IPS-20b (cell line): ENCODE measurements around the gene ZNF106.

Experiments used
- H3K27ac ChIP-seq: one replicate; pipeline ENCODE4 v1.5.1; 2013; ENCODE audit warnings: low read length
- H3K27me3 ChIP-seq: 2 replicates; pipeline ENCODE4 v1.6.1; 2013; ENCODE audit warnings: mild to moderate bottlenecking, low read length, inconsistent platforms; ENCODE audit not compliant: insufficient read depth
- H3K36me3 ChIP-seq: 2 replicates; pipeline ENCODE4 v1.6.1; 2013; ENCODE audit warnings: low read depth, mild to moderate bottlenecking, inconsistent platforms, low read length, moderate library complexity; ENCODE audit not compliant: insufficient read depth
- H3K4me1 ChIP-seq: 2 replicates; pipeline ENCODE4 v1.6.1; 2013; ENCODE audit warnings: mild to moderate bottlenecking, control low read depth, inconsistent platforms, low read length, moderate library complexity; ENCODE audit not compliant: insufficient read depth
- H3K4me3 ChIP-seq: 2 replicates; pipeline ENCODE4 v1.5.1; 2013; ENCODE audit warnings: mild to moderate bottlenecking, low read length, inconsistent platforms
- H3K9ac ChIP-seq: 2 replicates; pipeline ENCODE4 v1.6.1; 2013; ENCODE audit warnings: low read depth, mild to moderate bottlenecking, inconsistent platforms, low read length, moderate library complexity
- H3K9me3 ChIP-seq: 2 replicates; pipeline ENCODE4 v1.6.1; 2013; ENCODE audit warnings: mild to moderate bottlenecking, low read depth, low read length, inconsistent platforms; ENCODE audit not compliant: insufficient read depth

ZNF106 gene

DNA sequence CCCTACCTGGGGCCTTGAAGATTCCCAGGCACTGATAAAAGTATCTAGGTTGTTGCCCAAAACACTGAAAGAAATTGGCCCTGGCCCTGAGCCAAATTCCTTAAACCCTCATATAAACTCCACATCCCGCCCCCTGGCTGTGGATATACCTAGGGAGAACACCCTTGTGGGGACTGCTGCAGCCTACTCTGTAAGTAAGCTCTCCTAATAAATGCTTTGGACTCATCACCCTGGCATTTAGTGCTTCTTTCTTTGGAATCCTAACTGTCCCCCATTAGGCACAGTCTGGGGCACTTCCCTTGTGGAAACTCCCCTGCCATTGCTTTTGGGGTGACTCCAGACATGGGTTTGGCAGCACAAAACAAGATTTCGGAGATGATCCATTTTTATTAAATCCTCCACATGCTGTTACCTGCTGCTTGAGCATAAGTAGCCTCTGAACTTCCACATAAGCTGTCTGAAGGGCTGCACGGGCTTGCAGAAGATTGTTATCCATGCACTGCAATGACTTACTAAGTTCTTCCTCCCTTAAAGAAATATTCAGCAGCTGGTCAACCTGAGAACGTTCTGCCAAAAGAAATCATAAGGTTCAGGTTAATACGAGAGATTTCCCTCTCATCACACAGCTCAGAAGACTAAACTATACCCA lies 46.4 kb downstream of the ZNF106 start:
- H3K9me3 ChIP-seq: no peaks in the 10 kb centered on the region
- no peak overlapping the region for H3K27ac ChIP-seq
- peaks cover 65% of the 10 kb centered on the region for H3K36me3 ChIP-seq
- H3K27me3 ChIP-seq: no peaks in the 10 kb centered on the region
- no peak overlapping the region for H3K9ac ChIP-seq
- H3K4me1 ChIP-seq: no peaks in the 10 kb centered on the region
- no peak overlapping the region for H3K4me3 ChIP-seq

DNA sequence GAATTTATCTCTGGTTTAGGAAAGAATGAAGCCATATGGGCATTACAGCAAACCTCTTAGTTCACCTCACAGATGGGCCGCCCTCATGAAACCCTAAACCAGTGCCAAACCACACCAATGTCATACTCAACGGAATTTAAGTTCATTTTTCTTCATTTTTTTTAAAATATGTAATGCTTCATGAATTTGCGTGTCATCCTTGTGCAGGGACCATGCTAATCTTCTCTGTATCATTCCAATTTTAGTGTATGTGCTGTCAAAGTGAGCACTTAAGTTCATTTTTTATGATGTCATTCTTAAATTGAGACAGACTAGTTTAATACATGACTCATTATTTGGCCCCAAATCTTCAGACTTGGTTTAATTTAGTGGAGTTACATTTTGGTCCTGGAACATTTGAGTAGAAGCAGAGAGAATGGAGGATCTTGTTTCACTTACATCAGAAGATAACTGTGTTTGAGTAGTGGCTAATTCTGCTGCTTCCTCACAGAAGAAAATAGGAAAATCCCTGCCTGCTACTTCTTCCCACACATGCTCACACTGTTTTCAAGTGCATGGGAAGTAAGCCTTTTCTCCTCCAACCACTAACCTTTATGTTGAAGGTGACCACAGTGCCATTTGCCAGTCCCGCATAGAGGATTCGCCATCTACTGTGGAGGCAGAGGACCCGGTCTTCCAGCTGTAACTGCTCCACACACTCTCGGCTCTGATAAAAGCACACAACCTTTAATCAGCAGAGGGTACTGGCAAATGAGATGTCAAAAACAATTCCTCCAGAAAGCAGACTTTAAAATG lies 63.3 kb downstream of the ZNF106 start:
- Histone ChIP-seq H3K4me3 (no peak overlapping the region), H3K4me1 (no peaks in the 10 kb centered on the region), H3K27me3 (no peaks in the 10 kb centered on the region), H3K9me3 (no peaks in the 10 kb centered on the region), H3K36me3 (peaks cover 92% of the 10 kb centered on the region), H3K27ac (no peak overlapping the region), H3K9ac (no peak overlapping the region)

DNA sequence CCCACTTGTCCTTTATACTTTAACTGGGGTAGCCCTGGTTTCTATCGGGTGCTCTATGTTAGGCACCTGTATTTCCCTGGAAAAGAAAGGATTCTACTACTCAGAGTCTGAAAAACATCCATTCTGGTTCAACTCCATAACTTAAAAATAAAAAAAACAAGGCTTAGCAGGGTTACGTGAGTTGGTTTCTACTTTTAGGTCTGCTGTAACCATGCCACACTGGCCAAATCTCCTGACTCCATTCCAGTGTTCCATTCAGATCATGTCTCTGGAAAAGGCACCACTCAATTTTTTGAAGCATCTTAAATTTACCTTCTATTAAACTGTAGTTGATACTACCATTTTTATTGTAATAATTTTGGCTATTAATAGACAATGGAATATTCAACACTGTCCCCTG lies 69.6 kb downstream of the ZNF106 start:
- no peak overlapping the region for H3K9ac ChIP-seq
- no peak overlapping the region for H3K27ac ChIP-seq
- H3K4me1 ChIP-seq: no peaks in the 10 kb centered on the region
- no peaks in the 10 kb centered on the region for H3K27me3 ChIP-seq
- H3K4me3 ChIP-seq: no peak overlapping the region
- H3K9me3 ChIP-seq: no peaks in the 10 kb centered on the region
- peaks cover 79% of the 10 kb centered on the region for H3K36me3 ChIP-seq

DNA sequence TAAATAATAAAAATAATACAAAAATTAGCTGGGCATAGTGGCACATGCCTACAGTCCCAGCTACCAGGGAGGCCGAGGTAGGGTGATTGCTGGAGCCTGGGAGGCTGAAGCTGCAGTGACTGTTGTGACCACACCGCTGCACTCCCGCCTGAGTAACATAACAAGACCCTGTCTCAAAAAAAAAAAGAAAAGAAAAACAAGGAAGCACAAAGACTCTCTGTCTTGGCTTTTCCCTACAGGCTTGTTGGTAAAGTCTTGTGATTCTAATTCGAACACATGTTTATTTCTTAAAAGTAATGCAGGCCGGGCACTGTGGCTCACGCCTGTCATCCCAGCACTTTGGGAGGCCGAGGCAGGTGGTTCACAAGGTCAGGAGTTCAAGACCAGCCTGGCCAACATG lies 71.6 kb downstream of the ZNF106 start:
- no peak overlapping the region for H3K4me3 ChIP-seq
- peaks cover 79% of the 10 kb centered on the region for H3K36me3 ChIP-seq

DNA sequence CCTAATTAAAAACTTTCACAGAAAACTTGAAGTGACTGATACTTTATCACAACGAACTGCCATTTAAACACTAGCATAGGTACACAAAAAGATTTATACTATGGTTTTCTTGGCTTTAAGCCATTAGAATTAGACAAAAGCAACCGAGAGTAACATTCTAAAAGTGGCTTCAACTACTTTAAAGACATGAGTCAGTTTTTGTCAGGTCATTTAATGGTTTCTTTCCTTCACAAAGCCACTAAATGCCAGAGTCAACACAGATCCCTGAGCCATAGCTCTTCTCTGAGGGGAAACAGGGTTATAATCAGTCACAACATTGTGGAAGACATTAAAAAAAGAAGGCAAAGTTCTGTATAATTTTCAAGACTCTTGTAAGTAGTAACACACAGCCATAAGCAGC lies 77.0 kb downstream of the ZNF106 start:
- Histone ChIP-seq H3K4me1 (no peaks in the 10 kb centered on the region), H3K27me3 (no peaks in the 10 kb centered on the region), H3K36me3 (peaks cover 47% of the 10 kb centered on the region), H3K4me3 (no peak overlapping the region), H3K27ac (no peak overlapping the region), H3K9me3 (no peaks in the 10 kb centered on the region), H3K9ac (no peak overlapping the region)

More for the DNA sequence above, 71.6 kb downstream of the ZNF106 start:
- Histone ChIP-seq H3K27me3 (no peaks in the 10 kb centered on the region), H3K4me1 (no peaks in the 10 kb centered on the region), H3K27ac (no peak overlapping the region), H3K9ac (no peak overlapping the region), H3K9me3 (no peaks in the 10 kb centered on the region)

DNA sequence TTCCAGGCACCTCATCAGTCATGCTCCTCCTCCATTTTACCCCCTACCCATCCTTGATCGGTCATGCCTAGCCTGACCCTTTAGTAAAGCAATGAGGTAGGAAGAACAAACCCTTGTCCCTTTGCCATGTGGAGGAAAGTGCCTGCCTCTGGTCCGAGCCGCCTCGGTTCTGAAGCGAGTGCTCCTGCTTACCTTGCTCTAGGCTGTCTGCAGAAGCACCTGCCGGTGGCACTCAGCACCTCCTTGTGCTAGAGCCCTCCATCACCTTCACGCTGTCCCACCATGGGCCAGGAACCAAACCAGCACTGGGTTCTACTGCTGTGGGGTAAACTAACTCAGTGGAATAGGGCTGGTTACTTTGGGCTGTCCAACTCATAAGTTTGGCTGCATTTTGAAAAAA lies 79.1 kb downstream of the ZNF106 start:
- no peak overlapping the region for H3K27ac ChIP-seq

DNA sequence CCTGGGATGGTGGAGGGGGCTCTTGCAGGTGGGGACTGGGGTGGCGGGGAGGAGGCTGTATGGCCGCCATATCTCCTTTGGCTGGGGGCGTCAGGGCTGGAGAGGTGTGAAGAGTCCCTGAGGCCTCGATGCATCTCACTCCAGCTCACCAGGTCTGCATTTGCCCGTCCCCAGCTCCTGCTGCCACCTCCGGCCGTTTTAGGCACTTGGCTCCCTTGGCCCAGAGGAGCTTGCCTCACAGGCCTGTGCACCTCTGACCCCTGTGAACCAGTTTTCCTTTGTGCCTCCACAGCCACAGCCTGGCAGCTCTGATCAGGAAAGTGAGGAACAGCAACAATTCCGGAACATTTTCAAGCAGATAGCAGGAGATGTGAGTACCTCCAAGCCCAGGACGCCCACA lies 81.9 kb downstream of the ZNF106 start:
- H3K9ac ChIP-seq: no peak overlapping the region
- H3K36me3 ChIP-seq: 0 out of 2 replicates have a peak, but pooled peaks cover 8% of the 10 kb centered on the region
- no peak overlapping the region for H3K4me3 ChIP-seq
- no peaks in the 10 kb centered on the region for H3K27me3 ChIP-seq
- no peak overlapping the region for H3K27ac ChIP-seq
- H3K4me1 ChIP-seq: no peaks in the 10 kb centered on the region
- no peaks in the 10 kb centered on the region for H3K9me3 ChIP-seq

More for the DNA sequence above, 79.1 kb downstream of the ZNF106 start:
- H3K36me3 ChIP-seq: peaks cover 34% of the 10 kb centered on the region
- H3K9ac ChIP-seq: no peak overlapping the region
- H3K4me1 ChIP-seq: no peaks in the 10 kb centered on the region
- H3K27me3 ChIP-seq: no peaks in the 10 kb centered on the region
- no peaks in the 10 kb centered on the region for H3K9me3 ChIP-seq
- H3K4me3 ChIP-seq: no peak overlapping the region

DNA sequence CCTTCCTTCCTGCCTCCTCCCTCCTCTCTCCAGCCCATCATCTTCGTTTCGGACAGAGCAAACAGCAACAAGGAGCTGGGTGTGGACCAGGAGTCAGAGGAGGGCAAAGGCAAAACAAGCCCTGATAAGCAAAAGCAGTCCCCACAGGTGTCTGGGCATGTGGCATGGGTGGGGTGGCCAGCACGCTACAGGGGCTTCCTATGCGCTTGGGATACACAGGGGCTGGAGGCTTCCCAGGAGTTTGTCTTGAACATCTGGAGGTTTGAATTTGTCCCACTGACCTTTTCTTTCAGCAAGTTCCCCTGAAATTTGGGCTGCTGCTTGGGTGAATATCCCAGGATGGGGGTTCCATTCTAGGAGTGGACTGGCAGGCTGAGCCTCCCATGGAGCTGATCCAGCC lies 82.8 kb downstream of the ZNF106 start:
- H3K36me3 ChIP-seq: 0 out of 2 replicates have a peak, but pooled peaks cover 6% of the 10 kb centered on the region
- H3K9ac ChIP-seq: no peak overlapping the region
- no peaks in the 10 kb centered on the region for H3K4me1 ChIP-seq
- H3K27ac ChIP-seq: no peak overlapping the region
- no peaks in the 10 kb centered on the region for H3K9me3 ChIP-seq
- H3K4me3 ChIP-seq: no peak overlapping the region
- H3K27me3 ChIP-seq: no peaks in the 10 kb centered on the region

DNA sequence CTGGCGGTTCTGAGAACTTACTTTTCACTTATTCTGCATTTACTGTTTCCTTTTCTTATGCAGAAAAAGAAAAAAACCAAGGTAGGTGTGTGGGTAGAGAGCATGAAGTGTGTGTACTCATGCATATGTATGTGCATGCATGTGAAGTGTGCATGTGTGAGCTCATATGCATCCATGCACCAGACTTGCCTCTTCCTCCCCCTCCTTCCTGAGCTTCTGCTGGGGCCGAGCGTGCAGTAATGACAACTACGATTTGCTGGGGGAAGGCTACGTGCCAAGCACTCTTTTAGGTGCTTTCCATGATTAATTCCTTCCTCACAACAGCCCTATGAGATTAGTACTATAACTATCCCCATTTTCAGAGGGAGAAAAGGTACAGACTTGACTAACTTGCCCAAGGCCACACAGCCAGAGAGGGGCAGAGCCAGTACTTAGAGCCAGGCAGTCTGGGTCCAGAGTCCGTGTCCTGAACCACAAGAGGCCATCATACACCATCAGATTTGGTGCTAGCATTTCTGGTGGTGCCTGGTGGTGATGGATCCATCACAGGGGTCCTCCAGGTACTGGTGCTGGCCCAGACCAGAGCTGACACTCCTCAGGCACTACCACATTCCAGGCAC lies 85.0 kb downstream of the ZNF106 start:
- no peak overlapping the region for H3K4me3 ChIP-seq
- no peaks in the 10 kb centered on the region for H3K36me3 ChIP-seq
- no peak overlapping the region for H3K9ac ChIP-seq
- H3K4me1 ChIP-seq: no peaks in the 10 kb centered on the region
- no peaks in the 10 kb centered on the region for H3K27me3 ChIP-seq
- H3K27ac ChIP-seq: no peak overlapping the region
- H3K9me3 ChIP-seq: no peaks in the 10 kb centered on the region

DNA sequence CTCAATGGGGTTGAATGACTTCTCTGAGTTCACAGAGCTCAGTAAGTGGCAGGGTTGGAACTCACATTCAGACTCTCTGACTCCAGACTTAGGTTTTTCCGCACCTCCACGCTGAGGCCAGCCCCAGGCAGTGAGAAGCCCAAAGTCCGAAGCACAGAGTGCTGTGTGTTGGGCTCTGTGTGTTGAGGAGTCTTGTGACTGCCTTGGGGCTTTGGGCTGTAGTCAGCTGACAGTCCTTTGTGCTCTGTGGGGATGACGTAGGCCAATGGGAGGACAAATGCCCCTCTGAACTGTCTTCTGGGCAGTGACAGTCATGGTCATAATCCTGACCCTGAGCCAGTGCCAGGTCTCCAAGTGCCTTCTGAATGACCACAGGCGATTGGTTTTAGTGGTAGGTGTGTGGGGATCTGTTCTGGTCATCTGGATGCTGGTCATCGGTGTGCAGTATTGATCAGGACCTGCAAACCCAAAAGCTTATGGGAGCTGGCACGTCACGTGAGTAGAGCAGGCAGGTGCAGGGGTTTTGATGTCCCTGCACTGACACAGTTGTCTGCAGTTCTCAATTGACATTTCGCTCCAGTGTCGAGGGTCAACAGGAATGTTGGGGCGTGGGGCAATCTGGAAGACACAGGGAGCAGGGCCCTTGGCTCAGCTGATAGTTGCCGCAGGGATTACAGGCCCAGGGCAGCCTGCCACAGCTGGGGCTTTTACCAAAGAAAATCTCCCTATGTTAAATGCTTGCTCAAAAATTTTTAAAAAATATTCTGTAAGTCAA lies 86.3 kb downstream of the ZNF106 start:
- H3K9ac ChIP-seq: no peak overlapping the region
- no peak overlapping the region for H3K4me3 ChIP-seq
- no peaks in the 10 kb centered on the region for H3K36me3 ChIP-seq
- no peaks in the 10 kb centered on the region for H3K27me3 ChIP-seq
- H3K27ac ChIP-seq: no peak overlapping the region
- no peaks in the 10 kb centered on the region for H3K4me1 ChIP-seq
- H3K9me3 ChIP-seq: no peaks in the 10 kb centered on the region

DNA sequence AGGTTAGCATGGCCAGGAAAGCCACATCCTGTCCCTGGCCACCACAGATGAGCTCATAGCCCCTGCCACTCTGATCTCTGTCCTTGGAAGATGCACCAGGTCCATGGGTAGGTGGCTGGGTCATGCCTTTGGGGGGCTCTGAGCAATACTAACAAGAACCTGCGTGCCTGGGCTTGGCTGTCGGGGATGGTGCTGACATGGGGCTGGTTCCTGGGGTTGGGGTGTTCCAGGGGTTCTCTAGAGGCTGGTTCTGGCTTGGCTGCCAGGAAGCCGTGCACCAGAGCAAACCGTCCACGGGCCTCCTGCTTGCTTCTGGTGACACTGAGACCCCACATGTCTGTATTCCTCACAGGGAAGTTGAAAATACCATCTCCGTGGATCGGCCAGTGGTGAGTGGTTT lies 87.6 kb downstream of the ZNF106 start:
- Histone ChIP-seq H3K27ac (no peak overlapping the region), H3K27me3 (no peaks in the 10 kb centered on the region), H3K4me1 (no peaks in the 10 kb centered on the region), H3K9ac (no peak overlapping the region), H3K4me3 (no peak overlapping the region), H3K36me3 (no peaks in the 10 kb centered on the region), H3K9me3 (no peaks in the 10 kb centered on the region)
